Measurements from ENCODE around the gene OTUD7B. TPM values are rescaled to one million over a fixed set of nuclear protein-coding genes. Genes with fewer than 3 reads are reported as not detected.

OTUD7B gene
- total RNA-seq, 1 experiment from 2014 or later = 23.5 TPM

- Mint-ChIP-seq H3K9me3 (no peaks in the 10 kb centered on the region), H3K4me1 (peaks cover 2 to 3% of the 10 kb centered on the region in 2 experiments; a peak in 2 of 4 replicates), H3K36me3 (ENCODE audit: insufficient read depth in 1 of 3, low read depth in 3 of 3) (peaks cover 0 to 4% (median 2%) of the 10 kb centered on the region in 3 experiments; a peak in 3 of 7 replicates), H3K27me3 (ENCODE audit: low read depth) (no peaks in the 10 kb centered on the region), H3K4me3 (no peak overlapping the region), H3K27ac (peak overlapping the region; percentile 10 to 65 (median 59); a peak in 3 of 7 replicates)
- no peak overlapping the region for H4K8ac ChIP-seq (replicated peaks; ENCODE audit: insufficient read length, low read depth, low read length)
- TF ChIP-seq CTCF (conservative IDR thresholded peaks at IDR 0.05) = no peak
- H3K23ac ChIP-seq (ENCODE audit: insufficient read length, low read depth, low read length) = no peak overlapping the region
- H4K91ac ChIP-seq (ENCODE audit: insufficient read length, low read depth, low read length) = no peak overlapping the region
- H3K79me2 ChIP-seq (ENCODE audit: insufficient read depth, low read length) = peaks cover 4% of the 10 kb centered on the region
- no peak overlapping the region for H2BK20ac ChIP-seq (ENCODE audit: low read depth, low read length, poor library complexity, severe bottlenecking)
- no peaks in the 10 kb centered on the region for H3K79me1 ChIP-seq (ENCODE audit: insufficient read depth, low read depth, low read length, poor library complexity, severe bottlenecking)
- H3T11ph ChIP-seq (ENCODE audit: low read length) = no peak overlapping the region
- H2AK5ac ChIP-seq (ENCODE audit: insufficient read length, low read length) = no peak overlapping the region
- no peak overlapping the region for H2AFZ ChIP-seq (ENCODE audit: low read length)
- no peaks in the 10 kb centered on the region for H3K9me3 ChIP-seq (ENCODE audit: control insufficient read depth, low read depth, low read length)
- H3K27me3 ChIP-seq (ENCODE audit: insufficient read depth, low read length) = no peaks in the 10 kb centered on the region
- no peaks in the 10 kb centered on the region for H4K20me1 ChIP-seq (ENCODE audit: control insufficient read depth, insufficient read depth, insufficient read length)
- H3K14ac ChIP-seq (ENCODE audit: insufficient read depth, low read length) = no peak overlapping the region
- H3K9ac ChIP-seq (ENCODE audit: extremely low read depth, insufficient read length, low read length) = no peak overlapping the region
- H3K56ac ChIP-seq (ENCODE audit: insufficient read length, low read depth, low read length) = no peak overlapping the region
- DNase-seq = no peak
- H2BK15ac ChIP-seq (ENCODE audit: low read depth, low read length) = no peak overlapping the region
- H2BK5ac ChIP-seq (ENCODE audit: insufficient read length, low read length) = no peak overlapping the region
- no peak overlapping the region for H3K4ac ChIP-seq (ENCODE audit: low read depth, low read length)
- H3K23me2 ChIP-seq (ENCODE audit: insufficient read length, low read depth, low read length, poor library complexity, severe bottlenecking) = no peaks in the 10 kb centered on the region
- no peak overlapping the region for H3K27ac ChIP-seq (ENCODE audit: insufficient read length, low read depth, low read length)
- no peak overlapping the region for H2BK12ac ChIP-seq (ENCODE audit: insufficient read length, low read depth, low read length)
- H3K18ac ChIP-seq (ENCODE audit: insufficient read length, low read depth, low read length) = no peak overlapping the region
- no peak overlapping the region for H4K5ac ChIP-seq (ENCODE audit: insufficient read length, low read depth, low read length)
- H3K4me1 ChIP-seq (ENCODE audit: insufficient read depth, low read length) = no peaks in the 10 kb centered on the region
- H2BK120ac ChIP-seq (ENCODE audit: low read depth, low read length, poor library complexity, severe bottlenecking) = no peak overlapping the region
- no CpG with 5 or more reads among the region's 1 CpG for WGBS (ENCODE audit: extremely low coverage, insufficient read length, low lambda C conversion rate)
- no peak overlapping the region for H3K4me2 ChIP-seq (ENCODE audit: insufficient read depth, insufficient read length, low read length)
Observed at GRCh38 chr1:149987297-149987595, 23.3 kb downstream of the OTUD7B start.
